Body of pancreas (tissue), 4 donors: ENCODE results near the gene ERG.

Source experiments
- CTCF ChIP-seq, 7 experiments: fragments of 450-650 bp in 4 of 7; fragments of 200-600 bp in 3 of 7; sonication (generic) in 3 of 7; IDR thresholded peaks; one replicate each; pipeline ENCODE4 v1.5.1; 2016 to 2019; ENCODE audit warnings: antibody characterized with exemption in 7 of 7
- POLR2A ChIP-seq, 3 donors: fragments of 450-650 bp; IDR thresholded peaks; one replicate each; pipeline ENCODE4 v1.6.1; 2016; ENCODE audit warnings: antibody characterized with exemption in 3 of 3, mild to moderate bottlenecking in 2 of 3

DNA sequence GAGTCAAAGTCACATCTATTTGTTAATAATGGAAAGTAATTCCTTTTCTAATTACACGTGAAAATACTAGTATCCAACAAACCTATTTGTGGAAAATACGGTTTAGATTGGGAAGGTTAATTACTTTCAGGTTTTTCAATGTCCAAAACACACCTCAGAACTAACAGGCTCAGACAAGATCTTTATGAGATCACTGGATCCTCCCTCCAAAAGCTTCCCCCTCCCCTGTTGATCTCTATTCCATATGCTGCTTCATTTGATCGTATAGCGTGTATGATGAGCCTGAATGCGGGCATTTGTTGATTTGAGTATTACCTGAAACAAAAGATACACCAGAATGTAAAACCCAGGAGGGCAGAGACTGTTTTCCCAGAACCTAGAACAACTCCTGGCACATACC lies 26.5 kb downstream of the ERG start:
- TF ChIP-seq CTCF (IDR thresholded peaks at IDR 0.05) (no peak), POLR2A (IDR thresholded peaks at IDR 0.05) (no peak)
